AG10803 (cell line): ENCODE results near the gene AHCTF1.

Experiments
- DNase-seq: peaks from one replicate; pipeline ENCODE4 v3.0.0; 2010; ENCODE audit warnings: low read depth
- H3K4me3 ChIP-seq: 2 replicates; pipeline ENCODE4 v1.5.1; 2011; ENCODE audit warnings: mild to moderate bottlenecking, low read length, control low read depth
- CTCF ChIP-seq: conservative IDR thresholded peaks from 2 replicates; pipeline ENCODE4 v1.5.1; 2011; ENCODE audit warnings: mild to moderate bottlenecking, low read length, control low read depth, inconsistent platforms

AHCTF1 gene

GRCh38 chr1:246838118-246838456 is 93.7 kb downstream of the AHCTF1 start:
- no peak overlapping the region for H3K4me3 ChIP-seq
- DNase-seq, result no peak
- no peak for TF ChIP-seq CTCF

- TF ChIP-seq CTCF, result no peak
- no peak for DNase-seq
- no peak overlapping the region for H3K4me3 ChIP-seq
Measured at GRCh38 chr1:246837418-246838117, 94.2 kb downstream of the AHCTF1 start.

- H3K4me3 ChIP-seq, result no peak overlapping the region
- DNase-seq, result peak; percentile 42
- TF ChIP-seq CTCF, result no peak
Measured at GRCh38 chr1:246836209-246836966, 95.4 kb downstream of the AHCTF1 start.

- DNase-seq, result no peak
- no peak overlapping the region for H3K4me3 ChIP-seq
- TF ChIP-seq CTCF, result no peak
Measured at GRCh38 chr1:246831543-246831942, 100.2 kb downstream of the AHCTF1 start.

- no peak for TF ChIP-seq CTCF
- DNase-seq, result no peak
- H3K4me3 ChIP-seq, result no peak overlapping the region
Measured at GRCh38 chr1:246828818-246829217, 102.9 kb downstream of the AHCTF1 start.

GRCh38 chr1:246827396-246827795 is 104.4 kb downstream of the AHCTF1 start:
- H3K4me3 ChIP-seq, result no peak overlapping the region
- no peak for DNase-seq
- no peak for TF ChIP-seq CTCF

- H3K4me3 ChIP-seq, result no peak overlapping the region
- no peak for DNase-seq
- TF ChIP-seq CTCF, result no peak
Measured at GRCh38 chr1:246825557-246826175, 106.1 kb downstream of the AHCTF1 start.
